CD14-positive monocyte (primary cell): ENCODE data around the gene MBD5. TPM values are rescaled to one million over a fixed set of nuclear protein-coding genes. Genes with fewer than 3 reads are reported as not detected.

Source experiments
- DNase-seq, 3 donors: peaks; one replicate each; pipeline ENCODE4 v3.0.0-alpha.2; 2011 to 2022
- H2AFZ ChIP-seq: 2 replicates; pipeline ENCODE4 v1.6.0; 2012; ENCODE audit warnings: mild to moderate bottlenecking, low read depth, low read length, inconsistent platforms; ENCODE audit not compliant: insufficient read depth, poor library complexity, severe bottlenecking
- H3K27ac ChIP-seq, 2 donors: 1 replicate in 1 of 2; 2 replicates in 1 of 2; pipeline ENCODE4 v1.5.1; 2012 to 2013; ENCODE audit warnings: low read length in 2 of 2, control low read depth in 1 of 2, inconsistent platforms in 1 of 2, low read depth in 1 of 2, mild to moderate bottlenecking in 1 of 2
- H3K27me3 ChIP-seq, 2 donors: one replicate each; pipeline versions ENCODE4 v1.6.0 to v1.6.1; 2011 to 2013; ENCODE audit warnings: low read length in 2 of 2; ENCODE audit not compliant: control insufficient read depth in 2 of 2, insufficient read depth in 2 of 2
- H3K36me3 ChIP-seq, 2 donors: replicated peaks in 1 of 2; 1 replicate in 1 of 2; 2 replicates in 1 of 2; pipeline versions ENCODE4 v1.5.1 to v1.6.1; 2012 to 2013; ENCODE audit warnings: low read length in 2 of 2, control low read depth in 1 of 2, inconsistent platforms in 1 of 2, mild to moderate bottlenecking in 1 of 2; ENCODE audit not compliant: insufficient read depth in 2 of 2, control insufficient read depth in 1 of 2
- H3K4me1 ChIP-seq, 2 donors: 1 replicate in 1 of 2; 2 replicates in 1 of 2; pipeline versions ENCODE4 v1.5.1 to v1.6.1; 2012 to 2013; ENCODE audit warnings: low read length in 2 of 2, control low read depth in 1 of 2, inconsistent platforms in 1 of 2, mild to moderate bottlenecking in 1 of 2, moderate library complexity in 1 of 2; ENCODE audit not compliant: insufficient read depth in 2 of 2, control insufficient read depth in 1 of 2
- H3K4me2 ChIP-seq: replicated peaks from 2 replicates; pipeline ENCODE3; 2012; ENCODE audit warnings: low read length, moderate library complexity, mild to moderate bottlenecking; ENCODE audit not compliant: poor library complexity, severe bottlenecking; ENCODE audit errors: extremely low read depth
- H3K4me3 ChIP-seq, 3 experiments: fragments of 200-600 bp in 1 of 3; sonication (generic) in 1 of 3; replicated peaks in 1 of 3; 1 replicate in 2 of 3; 2 replicates in 1 of 3; pipeline ENCODE4 v1.5.1; 2011 to 2013; ENCODE audit warnings: low read length in 3 of 3, mild to moderate bottlenecking in 3 of 3, control low read depth in 2 of 3, low read depth in 2 of 3, inconsistent platforms in 1 of 3, moderate library complexity in 1 of 3
- H3K79me2 ChIP-seq: 2 replicates; pipeline ENCODE4 v1.6.0; 2012; ENCODE audit warnings: mild to moderate bottlenecking, control low read depth, inconsistent platforms, low read length, moderate library complexity; ENCODE audit not compliant: insufficient read depth
- H3K9ac ChIP-seq: 2 replicates; pipeline ENCODE4 v1.6.0; 2017; ENCODE audit warnings: low read length, mild to moderate bottlenecking; ENCODE audit not compliant: insufficient read depth, poor library complexity, severe bottlenecking
- H3K9me3 ChIP-seq, 2 donors: replicated peaks in 1 of 2; 1 replicate in 1 of 2; 2 replicates in 1 of 2; pipeline versions ENCODE4 v1.5.1 to v1.6.1; 2012 to 2013; ENCODE audit warnings: low read length in 2 of 2, control low read depth in 1 of 2; ENCODE audit not compliant: control insufficient read depth in 1 of 2, insufficient read depth in 1 of 2
- H4K20me1 ChIP-seq: 2 replicates; pipeline ENCODE4 v1.6.0; 2012; ENCODE audit warnings: mild to moderate bottlenecking, low read length, control low read depth, moderate library complexity; ENCODE audit not compliant: insufficient read depth
- H3K27ac Mint-ChIP-seq, 7 donors: one replicate each; pipeline ENCODE4 v1.8.0; 2020; ENCODE audit warnings: mild to moderate bottlenecking in 7 of 7, mixed read lengths in 7 of 7, moderate library complexity in 6 of 7, inconsistent platforms in 2 of 7
- H3K27me3 Mint-ChIP-seq, 3 donors: one replicate each; pipeline ENCODE4 v1.8.0; 2021 to 2022; ENCODE audit warnings: low read depth in 3 of 3, mild to moderate bottlenecking in 3 of 3, mixed read lengths in 3 of 3, moderate library complexity in 3 of 3, inconsistent platforms in 1 of 3
- H3K36me3 Mint-ChIP-seq, 2 donors: one replicate each; pipeline ENCODE4 v1.8.0; 2020; ENCODE audit warnings: mixed read lengths in 2 of 2, inconsistent platforms in 1 of 2, mild to moderate bottlenecking in 1 of 2
- H3K4me1 Mint-ChIP-seq: one replicate; pipeline ENCODE4 v1.8.0; 2020; ENCODE audit warnings: mild to moderate bottlenecking, mixed read lengths
- H3K4me3 Mint-ChIP-seq, 2 donors: one replicate each; pipeline ENCODE4 v1.8.0; 2020; ENCODE audit warnings: mild to moderate bottlenecking in 2 of 2, mixed read lengths in 2 of 2, moderate library complexity in 1 of 2
- H3K9me3 Mint-ChIP-seq, 7 donors: one replicate each; pipeline ENCODE4 v1.8.0; 2020 to 2022; ENCODE audit warnings: mixed read lengths in 7 of 7, mild to moderate bottlenecking in 6 of 7, moderate library complexity in 6 of 7, inconsistent platforms in 2 of 7
- WGBS: methylation state at CpG from one replicate; pipeline ENCODE4 v1.1.5; 2013; ENCODE audit warnings: missing lambda C conversion rate; ENCODE audit not compliant: insufficient coverage; 5-methylcytosine and 5-hydroxymethylcytosine counted together
- intact Hi-C, 2 donors: fragments of 100-400 bp; cut with micrococcal nuclease; formaldehyde crosslinking; loops; one replicate each; pipeline versions ENCODE4 v1.15.0 to v1.15.1; 2023
- polyA plus RNA-seq, 3 donors: library from polyadenylated mRNA; depleted of rRNA in 1 of 3; unstranded in 2 of 3; stranded (reverse) in 1 of 3; fragments of 300-500 nt in 2 of 3; fragments of >200 nt in 1 of 3; fragmentation: Illumina TruSeq in 2 of 3; gene quantifications; 1 replicate in 2 of 3; 2 replicates in 1 of 3; pipeline ENCODE4 v1.2.3, GENCODE V29; 2012 to 2021
- TF ChIP-seq, protein P1 (sequence below): fragments of 200-600 bp; IDR thresholded peaks from one replicate; pipeline ENCODE4 v1.8.0; 2022; ENCODE audit warnings: antibody characterized with exemption, mild to moderate bottlenecking

MBD5 gene
- polyA plus RNA-seq, 3 donors, result 2.3 to 5.7 (median 3.5) TPM

GRCh38 chr2:148447877-148448276 is 427.0 kb downstream of the MBD5 start:
- H3K79me2 ChIP-seq, result no peaks in the 10 kb centered on the region
- H2AFZ ChIP-seq, result no peak overlapping the region
- Mint-ChIP-seq H3K36me3 (no peaks in the 10 kb centered on the region), H3K27me3 (peaks cover 0 to 1% (median 0%) of the 10 kb centered on the region in 3 donors), H3K27ac (no peak overlapping the region), H3K4me1 (no peaks in the 10 kb centered on the region), H3K9me3 (peaks cover 0 to 2% (median 0%) of the 10 kb centered on the region in 7 donors), H3K4me3 (no peak overlapping the region)
- no peak overlapping the region for H3K27ac ChIP-seq
- intact Hi-C loops, result no loop called here
- H4K20me1 ChIP-seq, result no peaks in the 10 kb centered on the region
- no peak overlapping the region for H3K9ac ChIP-seq
- no peaks in the 10 kb centered on the region for H3K4me1 ChIP-seq
- H3K27me3 ChIP-seq, result no peaks in the 10 kb centered on the region
- no peak overlapping the region for H3K4me3 ChIP-seq
- no peak for DNase-seq
- no CpG with 5 or more reads among the region's 1 CpG for WGBS
- no peaks in the 10 kb centered on the region for H3K36me3 ChIP-seq
- H3K9me3 ChIP-seq, result no peaks in the 10 kb centered on the region
- TF ChIP-seq, protein P1, sequence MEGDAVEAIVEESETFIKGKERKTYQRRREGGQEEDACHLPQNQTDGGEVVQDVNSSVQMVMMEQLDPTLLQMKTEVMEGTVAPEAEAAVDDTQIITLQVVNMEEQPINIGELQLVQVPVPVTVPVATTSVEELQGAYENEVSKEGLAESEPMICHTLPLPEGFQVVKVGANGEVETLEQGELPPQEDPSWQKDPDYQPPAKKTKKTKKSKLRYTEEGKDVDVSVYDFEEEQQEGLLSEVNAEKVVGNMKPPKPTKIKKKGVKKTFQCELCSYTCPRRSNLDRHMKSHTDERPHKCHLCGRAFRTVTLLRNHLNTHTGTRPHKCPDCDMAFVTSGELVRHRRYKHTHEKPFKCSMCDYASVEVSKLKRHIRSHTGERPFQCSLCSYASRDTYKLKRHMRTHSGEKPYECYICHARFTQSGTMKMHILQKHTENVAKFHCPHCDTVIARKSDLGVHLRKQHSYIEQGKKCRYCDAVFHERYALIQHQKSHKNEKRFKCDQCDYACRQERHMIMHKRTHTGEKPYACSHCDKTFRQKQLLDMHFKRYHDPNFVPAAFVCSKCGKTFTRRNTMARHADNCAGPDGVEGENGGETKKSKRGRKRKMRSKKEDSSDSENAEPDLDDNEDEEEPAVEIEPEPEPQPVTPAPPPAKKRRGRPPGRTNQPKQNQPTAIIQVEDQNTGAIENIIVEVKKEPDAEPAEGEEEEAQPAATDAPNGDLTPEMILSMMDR, result no peak
- no peak overlapping the region for H3K4me2 ChIP-seq

- H3K9ac ChIP-seq, result no peak overlapping the region
These were observed 429.6 kb downstream of the MBD5 start for GRCh38 chr2:148450531-148450930.

More at GRCh38 chr2:148450531-148450930, 429.6 kb downstream of the MBD5 start:
- Histone ChIP-seq H3K4me1 (no peaks in the 10 kb centered on the region), H3K27me3 (no peaks in the 10 kb centered on the region), H4K20me1 (no peaks in the 10 kb centered on the region), H3K4me3 (no peak overlapping the region), H3K36me3 (no peaks in the 10 kb centered on the region), H3K27ac (no peak overlapping the region), H3K79me2 (no peaks in the 10 kb centered on the region), H3K4me2 (no peak overlapping the region), H2AFZ (no peak overlapping the region), H3K9me3 (no peaks in the 10 kb centered on the region)
- Mint-ChIP-seq H3K27me3 (no peaks in the 10 kb centered on the region), H3K9me3 (peaks cover 0 to 2% (median 0%) of the 10 kb centered on the region in 7 donors), H3K4me1 (no peaks in the 10 kb centered on the region), H3K27ac (no peak overlapping the region), H3K4me3 (no peak overlapping the region), H3K36me3 (no peaks in the 10 kb centered on the region)
- no peak for DNase-seq
- TF ChIP-seq, protein P1, result no peak
- intact Hi-C loops, result no loop called here
- 87% methylated on average over 3 of the region's 3 CpGs for WGBS
